Measurements from ENCODE around the gene HOXC6.

- TF ChIP-seq CTCF (IDR thresholded peaks at IDR 0.05) (no peak), ZFX (IDR thresholded peaks at IDR 0.05; ENCODE audit: borderline replicate concordance) (no peak)
Measured at GRCh38 chr12:54016051-54016450, 12.2 kb upstream of the HOXC6 start.
